Liver (tissue), 9 donors: ENCODE data around the gene IQCE. TPM values are rescaled to one million over a fixed set of nuclear protein-coding genes. Genes with fewer than 3 reads are reported as not detected.

Experiments used
- DNase-seq: peaks from one replicate; pipeline ENCODE4 v3.0.0-alpha.2; 2017; ENCODE audit warnings: low spot score
- H3K27ac ChIP-seq, 2 donors: one replicate each; pipeline ENCODE4 v1.7.0; 2013; ENCODE audit warnings: inconsistent platforms in 2 of 2, low read length in 2 of 2, control low read depth in 1 of 2, low read depth in 1 of 2, mild to moderate bottlenecking in 1 of 2
- H3K27me3 ChIP-seq, 4 donors: one replicate each; pipeline versions ENCODE4 v1.6.1 to v1.7.0; 2013; ENCODE audit warnings: low read length in 3 of 4, inconsistent platforms in 1 of 4, mild to moderate bottlenecking in 1 of 4, moderate library complexity in 1 of 4; ENCODE audit not compliant: control insufficient read depth in 4 of 4, insufficient read depth in 4 of 4
- H3K36me3 ChIP-seq, 4 donors: one replicate each; pipeline versions ENCODE4 v1.6.1 to v1.7.0; 2013; ENCODE audit warnings: low read length in 3 of 4, mild to moderate bottlenecking in 3 of 4, low read depth in 1 of 4, moderate library complexity in 1 of 4; ENCODE audit not compliant: control insufficient read depth in 4 of 4, insufficient read depth in 3 of 4
- H3K4me1 ChIP-seq, 4 donors: one replicate each; pipeline versions ENCODE4 v1.6.1 to v1.7.0; 2013; ENCODE audit warnings: low read length in 3 of 4, mild to moderate bottlenecking in 3 of 4, moderate library complexity in 1 of 4; ENCODE audit not compliant: control insufficient read depth in 4 of 4, insufficient read depth in 4 of 4
- H3K4me3 ChIP-seq, 3 donors: one replicate each; pipeline versions ENCODE4 v1.6.1 to v1.7.0; 2013; ENCODE audit warnings: low read length in 3 of 3, control low read depth in 1 of 3, low read depth in 1 of 3, mild to moderate bottlenecking in 1 of 3
- H3K9ac ChIP-seq, 2 donors: one replicate each; pipeline ENCODE4 v1.7.0; 2013; ENCODE audit warnings: low read length in 2 of 2, mild to moderate bottlenecking in 2 of 2, moderate library complexity in 2 of 2, control low read depth in 1 of 2, low read depth in 1 of 2
- H3K9me3 ChIP-seq, 4 donors: one replicate each; pipeline versions ENCODE4 v1.6.1 to v1.7.0; 2013; ENCODE audit warnings: low read length in 3 of 4; ENCODE audit not compliant: control insufficient read depth in 4 of 4
- ATF3 ChIP-seq: IDR thresholded peaks from 2 replicates; pipeline ENCODE4 v1.6.1; 2016; ENCODE audit warnings: antibody characterized with exemption
- CTCF ChIP-seq: fragments of 150-350 bp; IDR thresholded peaks from 2 replicates; pipeline ENCODE4 v1.5.1; 2017; ENCODE audit warnings: improper control_type of control experiment, low read depth, low read length; ENCODE audit not compliant: missing input control
- EGR1 ChIP-seq, 2 donors: IDR thresholded peaks; 2 replicates each; pipeline ENCODE4 v1.6.1; 2016 to 2018; ENCODE audit warnings: antibody characterized with exemption in 2 of 2, low read depth in 2 of 2
- FOXA1 ChIP-seq: IDR thresholded peaks from 2 replicates; pipeline ENCODE4 v1.6.1; 2016; ENCODE audit warnings: antibody characterized with exemption
- FOXA2 ChIP-seq: IDR thresholded peaks from 2 replicates; pipeline ENCODE4 v1.6.1; 2016; ENCODE audit warnings: antibody characterized with exemption
- GABPA ChIP-seq, 2 donors: IDR thresholded peaks in 1 of 2; conservative IDR thresholded peaks in 1 of 2; 2 replicates each; pipeline ENCODE4 v1.6.1; 2016; ENCODE audit warnings: antibody characterized with exemption in 2 of 2, mild to moderate bottlenecking in 1 of 2, moderate library complexity in 1 of 2
- HNF4A ChIP-seq, 2 donors: conservative IDR thresholded peaks; 2 replicates each; pipeline ENCODE4 v1.6.1; 2016; ENCODE audit warnings: antibody characterized with exemption in 2 of 2, mild to moderate bottlenecking in 2 of 2
- HNF4G ChIP-seq: IDR thresholded peaks from 2 replicates; pipeline ENCODE4 v1.6.1; 2016; ENCODE audit warnings: antibody characterized with exemption
- JUND ChIP-seq, 2 donors: IDR thresholded peaks; 2 replicates each; pipeline ENCODE4 v1.6.1; 2016; ENCODE audit warnings: antibody characterized with exemption in 2 of 2
- RAD21 ChIP-seq, 2 donors: IDR thresholded peaks; 2 replicates each; pipeline ENCODE4 v1.6.1; 2016; ENCODE audit warnings: antibody characterized with exemption in 2 of 2, mild to moderate bottlenecking in 2 of 2
- REST ChIP-seq: IDR thresholded peaks from 2 replicates; pipeline ENCODE4 v1.6.1; 2016; ENCODE audit warnings: antibody characterized with exemption, mild to moderate bottlenecking
- SP1 ChIP-seq: IDR thresholded peaks from 2 replicates; pipeline ENCODE4 v1.6.1; 2018; ENCODE audit warnings: antibody characterized with exemption, mild to moderate bottlenecking
- TAF1 ChIP-seq: conservative IDR thresholded peaks from 2 replicates; pipeline ENCODE4 v1.6.1; 2016; ENCODE audit warnings: antibody characterized with exemption, mild to moderate bottlenecking
- YY1 ChIP-seq: IDR thresholded peaks from 2 replicates; pipeline ENCODE4 v1.6.1; 2016; ENCODE audit warnings: antibody characterized with exemption, mild to moderate bottlenecking
- ZBTB33 ChIP-seq: IDR thresholded peaks from 2 replicates; pipeline ENCODE4 v1.6.1; 2016; ENCODE audit warnings: antibody characterized with exemption
- WGBS: extraction: QIAGEN DNeasy Blood & Tissue Kit; methylation state at CpG from one replicate; pipeline ENCODE4 v1.1.7; 2013; 5-methylcytosine and 5-hydroxymethylcytosine counted together
- polyA plus RNA-seq, 2 donors: library from polyadenylated mRNA; stranded (reverse) in 1 of 2; unstranded in 1 of 2; fragments of 200-250 nt in 1 of 2; fragments of >200 nt in 1 of 2; fragmentation: Nextera tagmentation in 1 of 2; extraction: Ambion mirVana in 1 of 2; gene quantifications; one replicate each; pipeline versions ENCODE4 v1.2.1 to v1.2.3, GENCODE V29; 2013 to 2015
- total RNA-seq, 2 donors: library from RNA; depleted of rRNA; stranded (reverse); fragments of >200 nt; gene quantifications; one replicate each; pipeline ENCODE4 v1.2.3, GENCODE V29; 2014
- donor health status: healthy.
- donor health status: healthy.
- donor health status: healthy.
- donor health status: healthy.
- donor health status: healthy.

IQCE gene
- total and polyA plus RNA-seq, 4 donors: 2.1 to 5.9 (median 3.6) TPM

GRCh38 chr7:2632733-2633537 lies 74.2 kb downstream of the IQCE start (continued):
- TF ChIP-seq GABPA (IDR thresholded peaks at IDR 0.05 in 1 of 2, conservative IDR thresholded peaks at IDR 0.05 in 1 of 2): no peak

GRCh38 chr7:2633538-2634266 lies 74.9 kb downstream of the IQCE start:
- Histone ChIP-seq H3K27me3 (no peaks in the 10 kb centered on the region), H3K9ac (peak overlapping the region; percentile 21 to 33), H3K4me1 (peaks cover 36 to 86% (median 63%) of the 10 kb centered on the region in 4 donors), H3K9me3 (no peaks in the 10 kb centered on the region), H3K4me3 (peak overlapping the region; percentile 61 to 78 (median 72)), H3K36me3 (no peaks in the 10 kb centered on the region), H3K27ac (peak overlapping the region; percentile 86 to 87)
- TF ChIP-seq GABPA (IDR thresholded peaks at IDR 0.05 in 1 of 2, conservative IDR thresholded peaks at IDR 0.05 in 1 of 2): no peak
- TF ChIP-seq FOXA2: no peak
- no peak for TF ChIP-seq EGR1 (IDR thresholded peaks at IDR 0.05; ENCODE audit: low read depth in 2 of 2)
- no peak for TF ChIP-seq HNF4G
- TF ChIP-seq ZBTB33: no peak
- TF ChIP-seq JUND (IDR thresholded peaks at IDR 0.05): no peak
- TF ChIP-seq YY1: no peak
- TF ChIP-seq REST: no peak
- TF ChIP-seq HNF4A (conservative IDR thresholded peaks at IDR 0.05): no peak
- no peak for DNase-seq
- WGBS: 63% methylated on average over 22 of the region's 22 CpGs

DNA sequence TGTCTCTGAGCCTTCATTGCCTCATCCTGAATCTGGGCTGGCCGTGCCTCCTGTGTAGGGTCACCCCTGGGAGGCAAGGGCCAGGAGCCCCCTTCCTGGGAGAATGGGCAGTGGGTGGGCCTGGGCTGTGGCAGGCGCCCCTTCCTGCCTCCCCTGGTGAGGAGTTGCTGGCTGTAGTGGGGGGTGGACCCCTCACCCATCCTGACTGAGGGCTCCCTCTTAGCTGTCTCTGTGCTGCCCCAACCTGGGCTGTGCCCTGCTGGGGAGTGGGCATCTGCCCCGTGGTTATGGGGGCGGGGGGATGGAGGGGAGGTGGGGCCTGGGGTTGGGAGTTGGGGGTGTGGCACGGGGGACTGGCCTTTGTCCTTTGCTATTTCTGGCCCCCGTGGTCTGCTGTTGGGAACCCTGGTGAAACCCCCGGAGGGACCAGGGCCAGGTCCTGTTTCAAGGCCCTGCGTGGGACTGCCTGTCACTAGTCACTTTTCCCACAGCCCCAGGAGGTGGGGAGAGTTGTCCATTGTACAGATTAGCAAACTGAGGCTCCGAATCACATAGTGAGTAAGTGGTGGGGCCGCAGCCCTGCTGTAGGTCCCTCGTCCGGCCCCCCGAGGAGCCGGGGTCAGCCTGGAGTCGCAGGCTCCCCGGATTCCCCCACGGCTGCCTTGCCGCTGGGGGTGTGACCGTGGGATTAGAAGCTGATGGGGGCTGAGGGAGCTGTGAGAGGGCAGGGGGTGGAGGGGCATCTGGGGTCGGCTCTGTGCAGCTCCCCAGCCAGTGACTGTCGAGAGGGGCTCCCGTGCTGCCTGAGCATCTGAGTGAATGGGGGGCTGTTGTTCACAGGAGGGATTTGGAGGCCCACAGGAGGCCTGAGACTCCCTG lies 75.7 kb downstream of the IQCE start:
- Histone ChIP-seq H3K27ac (peak overlapping the region; percentile 86 to 87), H3K36me3 (no peaks in the 10 kb centered on the region), H3K4me3 (no peak overlapping the region), H3K9ac (no peak overlapping the region), H3K4me1 (peaks cover 40 to 89% (median 68%) of the 10 kb centered on the region in 4 donors), H3K27me3 (no peaks in the 10 kb centered on the region), H3K9me3 (no peaks in the 10 kb centered on the region)
- no peak for DNase-seq
- WGBS: 90% methylated on average over 22 of the region's 22 CpGs
- no peak for TF ChIP-seq ATF3
- TF ChIP-seq RAD21 (IDR thresholded peaks at IDR 0.05): no peak
- TF ChIP-seq FOXA2: no peak
- TF ChIP-seq TAF1: no peak
- no peak for TF ChIP-seq FOXA1
- no peak for TF ChIP-seq HNF4G
- no peak for TF ChIP-seq YY1
- no peak for TF ChIP-seq CTCF
- TF ChIP-seq HNF4A (conservative IDR thresholded peaks at IDR 0.05): no peak
- TF ChIP-seq ZBTB33: no peak
- no peak for TF ChIP-seq SP1
